Glutamatergic neuron (in vitro differentiated cells): ENCODE results near the gene RAI1. TPM values are rescaled to one million over a fixed set of nuclear protein-coding genes. Genes with fewer than 3 reads are reported as not detected.

Experiments
- DNase-seq: peaks from one replicate; pipeline ENCODE4 v3.0.0; 2022
- H3K27ac Mint-ChIP-seq: one replicate; pipeline ENCODE4 v1.8.0; 2020; ENCODE audit warnings: mild to moderate bottlenecking, mixed read lengths, inconsistent platforms; ENCODE audit not compliant: unreplicated experiment
- H3K27me3 Mint-ChIP-seq: one replicate; pipeline ENCODE4 v1.8.0; 2020; ENCODE audit warnings: mild to moderate bottlenecking, moderate library complexity, mixed read lengths, inconsistent platforms; ENCODE audit not compliant: unreplicated experiment
- H3K36me3 Mint-ChIP-seq: one replicate; pipeline ENCODE4 v1.8.0; 2020; ENCODE audit warnings: mild to moderate bottlenecking, mixed read lengths, inconsistent platforms; ENCODE audit not compliant: unreplicated experiment
- H3K4me1 Mint-ChIP-seq: one replicate; pipeline ENCODE4 v1.8.0; 2020; ENCODE audit warnings: mild to moderate bottlenecking, low read depth, mixed read lengths, inconsistent platforms; ENCODE audit not compliant: unreplicated experiment
- H3K4me3 Mint-ChIP-seq: one replicate; pipeline ENCODE4 v1.8.0; 2020; ENCODE audit warnings: mild to moderate bottlenecking, mixed read lengths, inconsistent platforms; ENCODE audit not compliant: unreplicated experiment
- H3K9me3 Mint-ChIP-seq: one replicate; pipeline ENCODE4 v1.8.0; 2020; ENCODE audit warnings: mild to moderate bottlenecking, moderate library complexity, mixed read lengths, inconsistent platforms; ENCODE audit not compliant: unreplicated experiment
- total RNA-seq: library from RNA; stranded (reverse); fragmentation: NEBNext Ultra II Directional; extraction: Animal tissue kit (Norgen Biotek cat#: 25700); gene quantifications from one replicate; pipeline ENCODE4 v1.2.1, GENCODE V29; 2021; ENCODE audit not compliant: unreplicated experiment
- TF ChIP-seq, protein P1 (sequence below): fragments of 200-600 bp; sonication (generic); IDR thresholded peaks from one replicate; pipeline ENCODE4 v1.5.0; 2021; ENCODE audit not compliant: partially characterized antibody, unreplicated experiment

Gene RAI1
- total RNA-seq, 1 donor from 2014 or later = 70.2 TPM

DNA sequence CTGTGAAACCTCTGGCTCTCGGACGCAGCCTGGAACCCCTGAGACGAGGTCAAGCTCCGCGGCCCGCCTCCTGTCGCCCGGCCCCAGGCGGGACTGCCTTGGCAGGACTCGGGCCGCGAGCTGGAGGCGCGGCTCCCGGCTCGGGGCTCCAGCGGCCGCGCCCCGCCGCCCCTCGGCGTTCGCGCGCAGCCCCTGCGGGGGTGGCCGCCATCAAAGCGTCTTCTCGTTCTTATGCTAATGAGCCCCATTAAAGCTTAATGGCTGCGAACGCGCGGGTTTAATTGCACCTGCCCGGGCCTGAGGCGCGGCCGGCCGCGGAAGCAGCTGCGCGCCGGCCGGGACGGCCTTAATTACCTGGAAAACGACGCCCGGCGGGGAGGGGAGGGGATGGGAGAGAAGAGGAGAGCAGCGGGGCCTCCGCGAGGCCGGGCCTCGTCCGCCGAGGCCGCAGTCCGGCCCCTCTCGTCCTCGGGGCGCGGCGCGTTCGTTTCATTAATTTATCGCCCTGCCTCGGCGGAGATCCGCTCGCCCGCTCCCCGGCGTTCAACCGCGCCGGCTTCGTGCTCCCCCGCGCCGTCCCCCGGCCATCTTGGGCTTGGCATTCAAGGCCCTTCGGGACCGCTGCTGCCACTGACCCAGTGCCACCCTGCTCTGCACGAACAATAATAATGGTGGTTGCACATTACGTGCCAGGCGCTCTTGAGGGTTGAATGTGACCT lies 19.2 kb downstream of the RAI1 start:
- Mint-ChIP-seq H3K27me3 (peaks cover 33% of the 10 kb centered on the region), H3K36me3 (no peaks in the 10 kb centered on the region), H3K9me3 (peaks cover 17% of the 10 kb centered on the region), H3K4me3 (peak overlapping the region; percentile 76), H3K4me1 (peaks cover 42% of the 10 kb centered on the region), H3K27ac (peak overlapping the region; percentile 48)
- DNase-seq = peak; percentile 76
- TF ChIP-seq, protein P1, sequence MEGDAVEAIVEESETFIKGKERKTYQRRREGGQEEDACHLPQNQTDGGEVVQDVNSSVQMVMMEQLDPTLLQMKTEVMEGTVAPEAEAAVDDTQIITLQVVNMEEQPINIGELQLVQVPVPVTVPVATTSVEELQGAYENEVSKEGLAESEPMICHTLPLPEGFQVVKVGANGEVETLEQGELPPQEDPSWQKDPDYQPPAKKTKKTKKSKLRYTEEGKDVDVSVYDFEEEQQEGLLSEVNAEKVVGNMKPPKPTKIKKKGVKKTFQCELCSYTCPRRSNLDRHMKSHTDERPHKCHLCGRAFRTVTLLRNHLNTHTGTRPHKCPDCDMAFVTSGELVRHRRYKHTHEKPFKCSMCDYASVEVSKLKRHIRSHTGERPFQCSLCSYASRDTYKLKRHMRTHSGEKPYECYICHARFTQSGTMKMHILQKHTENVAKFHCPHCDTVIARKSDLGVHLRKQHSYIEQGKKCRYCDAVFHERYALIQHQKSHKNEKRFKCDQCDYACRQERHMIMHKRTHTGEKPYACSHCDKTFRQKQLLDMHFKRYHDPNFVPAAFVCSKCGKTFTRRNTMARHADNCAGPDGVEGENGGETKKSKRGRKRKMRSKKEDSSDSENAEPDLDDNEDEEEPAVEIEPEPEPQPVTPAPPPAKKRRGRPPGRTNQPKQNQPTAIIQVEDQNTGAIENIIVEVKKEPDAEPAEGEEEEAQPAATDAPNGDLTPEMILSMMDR = no peak

DNA sequence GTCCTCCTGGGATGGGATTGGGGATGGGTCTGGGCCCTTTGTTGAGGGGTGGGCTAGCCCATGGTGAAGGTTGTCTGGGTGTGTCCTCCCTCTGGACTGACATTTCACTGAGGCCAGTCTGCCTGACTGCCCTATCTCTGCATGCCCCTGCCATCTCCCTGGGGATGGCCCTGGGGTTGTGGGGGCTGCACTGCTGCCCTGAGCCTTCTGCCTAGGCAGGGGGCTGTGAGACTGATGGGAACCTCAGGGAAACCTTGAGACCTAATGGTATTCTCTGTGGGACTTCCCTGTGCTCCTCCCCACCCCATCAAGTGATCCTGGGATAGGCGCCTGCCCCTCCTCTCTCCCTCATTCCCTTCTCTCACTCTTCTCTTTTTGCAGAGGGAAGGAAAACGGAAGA lies 19.9 kb downstream of the RAI1 start:
- Mint-ChIP-seq H3K4me3 (peak overlapping the region; percentile 76), H3K27me3 (peaks cover 33% of the 10 kb centered on the region), H3K4me1 (peaks cover 43% of the 10 kb centered on the region), H3K9me3 (peaks cover 17% of the 10 kb centered on the region), H3K27ac (peak overlapping the region; percentile 48), H3K36me3 (no peaks in the 10 kb centered on the region)
- TF ChIP-seq, protein P1 = no peak
- no peak for DNase-seq

DNA sequence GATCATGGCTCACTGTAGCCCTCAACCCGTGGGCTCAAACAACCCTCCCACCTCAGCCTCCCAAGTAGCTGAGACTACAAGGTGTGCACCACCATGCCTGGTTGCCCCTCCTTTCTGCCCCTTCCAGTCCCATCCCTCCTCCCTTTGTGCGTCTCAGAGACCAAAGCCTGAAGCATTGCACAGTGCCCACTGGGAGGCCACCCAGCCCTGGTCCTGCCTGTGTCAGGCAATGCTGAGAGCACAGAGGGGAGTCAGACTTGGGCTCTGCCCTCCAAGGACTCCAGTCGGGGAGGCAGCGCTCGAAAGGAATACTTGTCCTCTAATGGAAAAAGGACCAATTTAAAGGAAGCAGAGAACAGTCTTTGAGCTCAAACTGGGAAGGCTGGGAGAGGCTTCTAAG lies 20.4 kb downstream of the RAI1 start:
- peaks cover 17% of the 10 kb centered on the region for H3K9me3 Mint-ChIP-seq
- peaks cover 40% of the 10 kb centered on the region for H3K4me1 Mint-ChIP-seq
- no peaks in the 10 kb centered on the region for H3K36me3 Mint-ChIP-seq
- peaks cover 33% of the 10 kb centered on the region for H3K27me3 Mint-ChIP-seq
- TF ChIP-seq, protein P1 = no peak
- peak overlapping the region; percentile 76 for H3K4me3 Mint-ChIP-seq
- DNase-seq = no peak
- H3K27ac Mint-ChIP-seq = peak overlapping the region; percentile 17

DNA sequence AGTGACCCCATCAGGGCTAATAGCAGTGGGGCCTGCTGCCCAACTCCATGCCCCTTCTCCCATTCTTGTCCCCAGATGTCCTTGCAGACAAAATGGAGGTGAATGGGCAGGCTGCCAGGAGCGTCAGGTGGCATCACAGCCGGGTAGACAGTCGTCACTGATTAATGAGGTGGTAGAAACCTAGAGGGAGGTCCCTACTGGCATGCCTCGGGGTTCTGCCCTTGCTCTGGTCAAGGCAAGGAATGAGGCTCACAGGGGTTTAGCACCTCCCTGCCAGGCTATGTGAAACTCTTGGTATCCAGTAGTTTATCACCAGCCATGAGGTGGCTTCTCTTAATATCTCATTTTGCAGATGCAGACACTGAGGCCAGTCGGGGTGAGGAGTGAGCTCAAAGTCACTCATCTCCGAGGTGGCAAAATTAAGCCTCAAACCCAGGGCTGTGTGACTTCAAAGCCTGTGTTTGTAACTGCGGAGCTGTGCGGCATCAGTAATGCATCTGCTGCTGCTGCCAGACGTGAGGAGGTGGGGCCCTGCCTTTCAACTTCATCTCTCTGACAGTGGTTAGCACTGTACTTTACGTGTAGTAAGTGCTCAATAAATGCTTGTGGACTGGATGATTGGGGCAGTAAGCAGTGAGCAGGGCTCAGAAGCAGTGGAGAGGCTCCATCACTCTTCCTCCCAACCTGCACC lies 21.3 kb downstream of the RAI1 start:
- no peak overlapping the region for H3K27ac Mint-ChIP-seq
- H3K36me3 Mint-ChIP-seq = no peaks in the 10 kb centered on the region
- no peak for DNase-seq
- peaks cover 27% of the 10 kb centered on the region for H3K27me3 Mint-ChIP-seq
- H3K9me3 Mint-ChIP-seq = peaks cover 14% of the 10 kb centered on the region
- peaks cover 35% of the 10 kb centered on the region for H3K4me1 Mint-ChIP-seq
- TF ChIP-seq, protein P1 = no peak
- H3K4me3 Mint-ChIP-seq = no peak overlapping the region
